Measurements from ENCODE around the gene IGDCC3.

Gene IGDCC3

DNA sequence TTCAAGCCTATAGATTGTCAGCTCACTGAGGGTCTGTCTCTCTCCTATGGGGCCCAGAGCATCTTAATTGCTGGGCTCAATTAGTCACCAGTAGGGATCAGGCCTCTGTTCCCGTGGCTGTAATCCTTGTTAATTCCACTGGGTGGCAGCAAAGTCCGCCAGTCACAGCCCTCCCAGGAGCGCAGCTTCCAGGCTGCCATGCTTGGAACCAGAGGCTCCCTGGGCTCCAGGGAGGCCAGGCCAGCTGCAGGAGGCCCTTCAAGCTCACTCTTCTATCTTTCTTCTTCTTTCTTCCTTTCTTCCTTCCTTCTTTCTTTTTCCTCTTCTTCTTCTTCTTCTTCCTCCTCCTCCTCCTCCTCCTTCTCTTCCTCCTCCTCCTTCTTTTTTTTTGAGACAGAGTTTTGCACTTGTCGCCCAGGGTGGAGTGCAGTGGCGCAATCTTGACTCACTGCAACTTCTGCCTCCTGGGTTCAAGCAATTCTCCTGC, 58.9 kb downstream of the IGDCC3 start:
- DNase-seq, result peak; percentile 79

DNA sequence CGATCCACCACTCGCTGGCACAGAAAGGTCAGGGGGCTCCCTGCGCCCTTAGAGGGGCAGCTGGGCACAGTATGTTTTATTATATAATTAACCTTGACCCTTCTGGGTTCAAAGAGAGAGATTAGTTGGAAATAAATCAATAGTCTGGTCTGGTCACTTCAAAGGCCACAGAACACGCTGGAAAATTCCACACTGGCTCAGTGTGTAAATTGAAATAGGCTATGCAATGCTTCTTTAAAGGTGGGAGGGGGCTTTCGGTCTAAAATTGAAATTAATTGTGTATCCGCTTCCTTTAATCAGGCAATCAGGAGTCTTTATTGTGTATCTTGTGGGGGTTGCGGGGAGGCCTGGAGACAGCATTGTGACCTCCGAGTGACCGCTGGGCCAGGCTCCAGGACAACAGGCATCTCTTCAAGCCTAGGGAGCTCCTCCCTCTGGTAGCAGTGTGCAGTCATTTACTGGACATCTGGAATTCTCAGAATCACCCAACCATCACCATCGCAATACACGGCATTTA, 65.3 kb downstream of the IGDCC3 start:
- DNase-seq, result no peak

DNA sequence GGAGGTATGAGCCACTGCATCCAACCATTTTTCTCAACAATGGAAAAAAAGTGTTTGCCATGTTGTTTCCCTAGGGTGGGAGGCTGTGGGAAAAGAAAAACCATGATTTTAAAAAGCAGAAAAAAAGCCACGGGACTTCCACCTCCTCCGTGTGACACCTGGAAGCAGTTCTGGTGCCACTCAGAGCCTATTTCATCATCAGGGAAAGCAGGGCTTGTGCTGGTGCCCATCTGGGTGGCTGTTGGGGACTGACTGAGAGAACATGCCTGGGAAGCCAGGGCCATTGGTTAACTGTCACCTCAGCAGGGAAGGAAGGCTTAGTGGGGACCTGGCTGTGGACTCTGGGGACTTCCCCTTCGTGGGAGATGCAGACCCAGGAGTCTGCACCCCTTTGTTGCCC, 66.0 kb downstream of the IGDCC3 start:
- no peak for DNase-seq

DNA sequence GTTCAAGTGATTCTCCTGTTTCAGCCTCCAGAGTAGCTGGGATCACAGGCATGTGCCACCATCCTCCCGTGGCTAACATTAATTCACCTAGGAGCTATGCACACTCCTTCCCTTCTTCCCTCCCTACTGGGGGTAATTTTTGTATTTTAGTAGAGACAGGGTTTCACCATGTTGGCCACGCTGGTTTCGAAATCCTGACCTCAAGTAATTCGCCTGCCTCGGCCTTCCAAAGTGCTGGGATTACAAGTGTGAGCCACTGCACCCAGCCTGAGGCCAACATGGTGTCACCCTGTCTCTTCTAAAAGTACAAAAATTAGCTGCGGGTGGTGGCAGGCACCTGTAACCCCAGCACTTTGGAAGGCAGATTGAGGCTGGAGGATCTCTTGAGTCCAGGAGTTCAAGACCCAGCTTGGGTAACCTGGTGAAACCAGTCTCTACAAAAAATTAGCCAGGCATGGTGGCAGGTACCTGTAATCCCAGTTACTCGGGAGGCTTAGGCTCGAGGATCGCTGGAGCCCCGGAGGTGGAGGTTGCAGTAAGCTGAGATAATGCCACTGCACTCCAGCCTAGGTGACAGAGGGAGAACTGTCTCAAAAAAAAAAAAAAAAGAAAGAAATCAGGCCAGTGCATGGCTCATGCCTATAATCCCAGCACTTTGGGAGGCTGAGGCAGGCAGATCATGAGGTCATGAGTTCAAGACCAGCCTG, 67.2 kb downstream of the IGDCC3 start:
- no peak for DNase-seq

DNA sequence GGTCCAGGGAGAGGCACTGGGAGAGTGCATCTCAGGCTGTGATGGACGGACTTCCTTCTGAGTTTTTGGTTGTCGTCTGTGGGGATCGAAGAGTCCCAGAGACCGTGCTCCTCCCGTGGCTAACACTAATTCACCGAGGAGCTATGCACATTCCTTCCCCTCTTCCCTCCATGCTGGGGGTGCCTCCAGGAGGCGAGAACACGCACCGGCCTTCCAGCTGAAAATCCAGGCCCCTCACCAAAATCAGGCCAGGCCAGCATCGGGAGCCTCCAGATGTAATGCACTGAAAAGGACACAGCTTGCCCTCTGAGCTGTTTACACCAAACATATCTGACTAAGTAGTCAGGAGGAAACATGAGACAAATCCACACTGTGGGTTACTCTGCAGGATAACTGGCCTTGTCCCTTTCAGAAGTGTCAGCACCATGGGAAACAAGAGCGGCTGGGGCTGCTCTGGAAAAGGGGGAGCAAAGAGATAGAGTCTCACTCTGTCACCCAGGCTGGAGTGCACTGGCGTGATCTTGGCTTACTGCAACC, 67.9 kb downstream of the IGDCC3 start:
- DNase-seq, result no peak

DNA sequence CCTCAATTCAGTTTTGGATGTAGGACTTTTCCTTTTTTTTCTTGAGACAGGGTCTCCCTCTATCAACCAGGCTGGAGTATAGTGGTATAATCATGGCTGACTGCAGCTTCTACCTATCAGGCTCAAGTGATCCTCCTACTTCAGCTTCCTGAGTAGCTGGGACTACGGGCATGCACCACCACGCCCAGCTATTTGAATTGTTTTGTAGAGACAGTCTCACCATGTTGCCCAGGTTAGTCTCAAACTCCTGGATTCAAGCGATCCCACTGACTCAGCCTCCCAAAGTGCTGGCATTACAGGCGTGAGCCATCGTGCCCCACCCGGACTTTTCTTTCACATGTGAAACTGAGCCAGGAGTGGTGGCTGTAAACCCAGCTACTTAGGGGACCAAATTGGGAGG, 69.8 kb downstream of the IGDCC3 start:
- no peak for DNase-seq

DNA sequence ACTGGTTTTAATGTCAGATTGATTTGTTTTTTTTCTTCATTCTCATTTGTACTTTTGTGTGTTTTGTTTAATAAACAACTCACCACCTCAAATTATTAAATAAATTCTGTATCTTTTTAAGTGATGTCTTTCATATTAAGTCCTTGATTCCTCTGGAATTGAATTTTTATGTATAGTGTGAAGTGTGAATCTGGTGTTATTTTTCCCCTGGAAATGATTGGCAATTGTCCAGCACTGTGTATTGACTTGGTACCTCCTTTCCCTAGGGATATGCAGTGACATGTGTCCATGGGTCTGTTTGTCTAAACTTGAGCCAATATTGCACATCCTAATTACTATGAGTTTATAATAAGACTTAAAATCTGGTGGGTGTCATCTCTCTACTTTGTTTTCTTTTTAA, 71.3 kb downstream of the IGDCC3 start:
- DNase-seq, result no peak

DNA sequence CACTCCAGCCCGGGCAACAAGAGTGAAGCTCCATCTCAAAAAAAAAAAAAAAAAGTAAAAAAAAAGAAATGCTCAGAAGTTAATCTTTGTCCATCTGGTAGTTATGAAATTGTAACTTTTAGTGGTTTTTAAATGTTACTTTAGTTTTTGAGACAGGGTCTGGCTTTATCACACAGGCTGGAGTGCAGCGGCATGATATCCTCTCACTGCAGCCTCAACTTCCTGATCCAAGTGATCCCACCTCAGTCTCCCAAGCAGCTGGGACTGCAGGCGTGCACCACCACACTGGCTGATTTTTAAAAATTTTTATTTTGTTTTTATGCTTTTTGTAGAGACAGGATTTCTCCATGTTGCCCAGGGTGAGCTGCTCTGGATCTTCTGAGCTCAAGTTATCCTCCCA, 72.0 kb downstream of the IGDCC3 start:
- no peak for DNase-seq

DNA sequence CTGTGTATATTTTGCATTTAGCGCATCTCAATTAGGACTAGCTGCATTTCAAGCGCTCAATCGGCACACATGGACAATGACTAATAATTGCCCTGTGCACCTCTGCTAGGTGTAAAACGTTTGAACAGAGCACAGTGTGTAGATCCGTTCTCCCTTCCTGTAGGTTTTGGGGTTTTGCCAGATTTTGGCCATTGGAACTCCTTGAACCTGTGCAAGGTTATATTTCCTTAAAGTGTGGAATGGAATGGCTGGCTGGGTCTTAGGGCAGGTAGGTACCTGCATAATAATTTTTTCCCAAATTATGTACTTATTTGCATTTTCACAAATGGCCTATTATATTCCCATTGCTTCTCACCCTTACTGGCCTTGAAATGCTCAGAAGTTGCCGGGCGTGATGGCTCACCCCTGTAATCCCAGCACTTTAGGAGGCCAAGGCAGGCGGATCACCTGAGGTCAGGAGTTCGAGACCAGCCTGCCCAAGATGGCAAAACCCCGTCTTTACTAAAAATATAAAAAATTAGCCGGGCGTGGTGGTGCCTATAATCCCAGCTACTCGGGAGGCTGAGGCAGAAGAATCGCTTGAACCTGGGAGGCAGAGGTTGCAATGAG, 72.5 kb downstream of the IGDCC3 start:
- peak; percentile 29 for DNase-seq

DNA sequence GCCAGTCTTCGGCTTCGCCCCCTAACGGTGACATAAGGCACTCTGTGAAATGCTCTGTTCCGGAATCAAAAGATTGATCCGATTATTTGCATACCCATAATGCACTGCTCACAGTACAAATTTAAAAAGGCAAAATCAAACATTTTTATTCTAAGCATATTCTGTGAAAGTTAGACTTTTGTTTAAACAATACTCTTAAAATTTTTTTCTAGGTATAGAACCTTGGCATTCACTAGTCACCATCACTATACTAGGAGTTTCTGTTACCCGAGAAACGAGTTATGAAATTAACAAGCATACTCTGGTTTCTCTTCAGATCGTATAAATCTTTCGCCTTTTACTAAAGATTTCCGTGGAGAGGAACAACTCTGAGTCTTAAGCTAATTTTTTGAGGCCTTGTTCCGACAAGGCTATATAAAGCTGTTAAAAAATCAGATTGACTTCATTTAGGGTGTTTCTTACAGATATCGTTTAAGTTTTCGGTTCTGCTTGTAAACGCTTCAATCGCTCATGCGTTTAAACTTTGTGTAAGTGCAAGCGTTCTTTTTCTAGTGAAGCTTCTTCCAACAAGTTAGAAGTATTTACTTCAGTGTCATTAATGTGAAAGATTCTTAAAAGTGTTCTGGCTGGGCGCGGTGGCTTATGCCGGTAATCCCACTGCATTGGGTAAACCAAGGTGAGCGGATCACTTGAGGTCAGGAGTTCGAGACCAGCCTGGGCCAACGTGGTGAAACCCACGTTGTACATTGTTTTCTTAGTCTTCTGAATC, 73.2 kb downstream of the IGDCC3 start, which contains the start of gene RNU5B-1:
Gene RNU5B-1, plus strand, starts transcription at position 297 of the 769 bp plus-strand sequence.
- DNase-seq, result peak; percentile 90

DNA sequence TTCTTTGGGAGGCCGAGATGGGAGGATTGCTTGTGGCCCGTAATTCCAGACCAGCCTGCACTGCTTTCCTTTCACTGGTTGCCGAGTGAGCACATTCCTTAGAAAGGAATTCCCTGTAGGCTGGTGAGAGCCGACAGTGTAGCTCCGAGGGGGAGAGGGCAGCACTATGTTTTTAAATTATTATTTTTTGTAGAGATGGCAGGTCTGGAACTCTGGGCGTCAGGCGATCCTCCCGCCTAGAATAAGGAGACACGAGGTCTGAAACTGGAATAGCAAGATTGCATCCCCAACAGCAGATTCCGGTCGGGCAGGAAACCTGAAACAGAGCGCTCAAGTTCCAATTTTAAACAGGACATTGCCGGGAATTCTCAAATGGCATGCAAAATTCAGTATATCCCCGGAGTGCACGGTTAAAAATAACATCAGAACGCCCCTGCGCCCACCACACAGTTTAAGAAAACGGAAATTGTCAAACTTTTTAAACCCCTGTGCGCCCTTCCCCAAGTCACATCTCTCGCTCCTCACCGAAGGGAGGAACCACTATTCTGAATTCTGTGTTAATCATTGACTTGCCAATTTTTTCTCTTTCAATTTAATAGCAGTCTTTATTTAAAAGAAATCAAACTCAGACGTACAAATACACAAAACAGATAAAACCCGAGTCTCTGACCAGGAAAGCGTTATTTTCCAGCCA, 74.0 kb downstream of the IGDCC3 start:
- peak; percentile 25 for DNase-seq

DNA sequence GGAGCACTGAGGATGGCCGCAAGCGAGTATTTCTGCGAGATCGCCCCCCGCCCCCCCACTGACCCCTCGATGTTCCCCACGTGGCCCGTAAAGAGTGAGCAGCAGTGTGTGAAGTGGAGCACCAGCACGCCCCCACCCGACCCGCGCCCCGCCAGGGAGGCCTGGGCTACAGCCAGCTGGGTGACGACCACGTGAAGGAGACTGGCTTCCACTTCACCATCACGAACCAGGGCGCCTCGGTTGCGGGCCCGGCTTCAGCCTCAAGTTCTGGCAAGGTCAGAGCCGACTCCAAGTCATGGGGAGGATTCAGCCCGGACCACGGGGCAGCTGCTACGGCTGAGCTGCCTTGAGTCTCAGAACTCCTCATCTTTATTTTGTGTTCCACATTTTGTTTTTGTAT, 75.7 kb downstream of the IGDCC3 start:
- DNase-seq, result no peak

DNA sequence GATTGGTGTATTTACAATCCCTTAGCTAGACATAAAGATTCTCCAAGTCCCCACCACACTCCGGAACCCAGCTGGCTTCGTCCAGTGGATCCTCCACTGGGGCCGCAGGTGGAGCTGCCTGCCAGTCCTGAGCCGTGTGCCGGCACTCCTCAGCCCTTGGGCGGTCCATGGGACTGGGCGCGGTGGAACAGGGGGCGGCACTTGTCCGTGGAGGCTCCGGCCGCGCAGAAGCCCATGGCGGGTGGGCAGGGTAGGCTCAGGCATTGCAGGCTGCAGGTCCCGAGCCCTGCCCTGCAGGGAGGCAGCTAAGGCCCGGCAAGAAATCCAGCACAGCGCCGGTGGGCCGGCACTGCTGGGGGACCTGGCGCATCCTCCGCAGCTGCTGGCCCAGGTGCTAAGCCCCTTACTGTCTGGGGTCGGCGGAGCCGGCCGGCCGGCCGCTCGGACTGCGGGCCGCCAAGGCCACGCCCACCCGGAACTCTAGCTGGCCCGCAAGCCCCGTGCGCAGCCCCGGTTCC, 76.8 kb downstream of the IGDCC3 start:
- DNase-seq, result no peak

DNA sequence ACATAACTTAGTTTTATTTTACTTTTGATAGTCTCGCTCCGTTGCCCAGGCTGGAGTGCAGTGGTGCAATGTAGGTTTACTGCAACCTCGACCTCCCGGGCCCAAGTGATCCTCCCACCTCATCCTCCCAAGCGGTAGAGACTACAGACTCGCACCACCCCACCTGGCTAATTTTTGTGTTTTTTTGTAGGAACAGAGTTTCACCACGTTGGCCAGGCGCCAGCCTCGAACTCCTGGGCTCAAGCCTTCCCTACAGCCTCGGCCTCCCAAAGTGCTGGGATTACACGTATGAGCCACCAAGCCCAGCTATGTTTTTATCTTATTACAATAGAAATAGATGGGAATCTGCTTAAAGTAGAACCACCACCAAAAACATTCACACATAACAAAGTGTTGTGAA, 79.1 kb downstream of the IGDCC3 start:
- DNase-seq, result no peak

DNA sequence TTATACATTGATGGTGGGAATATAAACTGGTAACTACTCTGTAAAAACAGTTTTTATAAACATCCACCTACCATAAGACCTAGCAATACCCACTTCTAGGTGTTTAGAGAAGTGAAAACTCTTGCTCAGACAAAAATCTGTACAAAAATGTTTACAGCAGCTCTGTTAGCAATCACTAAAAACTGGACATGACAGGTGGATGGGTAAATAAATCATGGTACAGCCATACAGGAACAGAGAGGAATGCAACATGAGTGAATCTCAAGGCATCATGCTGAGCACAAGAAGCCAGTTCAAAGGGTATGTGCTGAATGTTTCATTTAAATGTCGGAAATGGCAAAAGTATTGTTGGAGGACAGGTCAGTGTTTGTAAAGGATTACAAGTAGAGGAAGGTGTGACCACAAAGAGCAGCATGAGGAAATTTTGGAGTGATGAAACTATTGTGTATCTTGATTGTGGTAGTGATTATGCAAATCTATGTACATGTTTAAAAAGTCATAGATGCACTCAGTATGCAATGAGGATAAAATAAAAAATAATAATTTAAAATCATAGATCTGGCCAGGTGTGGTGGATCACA, 84.8 kb downstream of the IGDCC3 start:
- DNase-seq, result no peak

DNA sequence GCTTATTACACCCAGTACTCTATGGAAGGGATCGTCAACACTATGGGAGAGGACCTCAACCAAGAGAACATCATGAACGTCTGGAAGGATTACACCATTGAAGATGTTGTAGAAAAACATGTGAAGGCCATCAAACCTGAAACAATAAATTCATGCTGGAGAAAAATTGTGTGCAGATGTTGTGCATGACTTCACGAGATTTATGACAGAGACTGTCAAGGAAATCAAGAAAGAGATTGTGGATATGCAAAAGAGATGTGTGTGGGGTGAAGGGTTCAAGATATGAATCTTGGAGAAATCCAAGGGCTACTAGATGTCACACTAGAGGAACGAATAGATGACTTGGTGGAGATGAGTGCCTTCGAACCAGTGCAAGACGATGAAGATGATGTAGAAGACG, 87.6 kb downstream of the IGDCC3 start:
- no peak for DNase-seq

DNA sequence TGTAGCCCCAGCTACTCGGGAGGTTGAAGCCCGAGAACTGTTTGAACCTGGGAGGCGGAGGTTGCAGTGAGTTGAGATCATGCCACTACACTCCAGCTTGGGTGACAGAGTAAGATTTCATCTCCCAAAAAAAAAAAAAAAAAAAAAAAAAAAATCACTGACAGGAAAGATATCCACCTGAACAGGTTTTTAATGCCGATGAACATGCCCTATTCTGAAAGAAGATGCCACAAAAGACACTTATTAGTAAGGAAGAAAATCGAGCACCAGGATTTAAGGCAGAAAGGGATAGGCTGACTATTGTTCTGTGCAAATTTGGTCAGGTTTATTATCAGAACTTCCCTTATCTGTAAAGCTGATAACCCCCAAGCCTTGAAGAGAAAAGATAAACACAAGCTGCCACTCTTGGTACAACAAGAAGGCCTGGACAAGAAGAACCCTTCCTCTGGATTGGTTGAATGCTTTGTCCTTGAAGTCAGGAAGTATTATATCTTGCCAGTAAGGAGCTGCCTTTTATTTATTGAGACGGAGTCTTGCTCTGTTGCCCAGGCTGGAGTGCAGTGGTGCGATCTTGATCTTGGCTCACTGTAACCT, 88.4 kb downstream of the IGDCC3 start:
- no peak for DNase-seq

DNA sequence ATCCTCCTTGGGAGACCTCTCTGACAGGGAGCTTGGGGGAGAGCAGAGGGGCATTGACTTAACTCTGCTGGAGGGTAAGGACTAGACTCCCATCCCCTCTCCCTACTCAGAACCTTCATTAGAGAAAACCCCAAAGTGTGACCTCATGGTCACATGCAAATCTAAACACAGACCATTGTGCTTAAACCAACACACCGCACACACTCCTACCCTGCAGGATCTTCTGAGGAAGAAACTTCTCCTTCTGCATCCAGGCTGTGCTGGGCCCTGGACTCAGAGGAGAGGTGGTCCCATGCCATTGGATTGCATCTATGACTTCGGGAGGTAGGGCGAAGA, 90.3 kb downstream of the IGDCC3 start:
- DNase-seq, result no peak

DNA sequence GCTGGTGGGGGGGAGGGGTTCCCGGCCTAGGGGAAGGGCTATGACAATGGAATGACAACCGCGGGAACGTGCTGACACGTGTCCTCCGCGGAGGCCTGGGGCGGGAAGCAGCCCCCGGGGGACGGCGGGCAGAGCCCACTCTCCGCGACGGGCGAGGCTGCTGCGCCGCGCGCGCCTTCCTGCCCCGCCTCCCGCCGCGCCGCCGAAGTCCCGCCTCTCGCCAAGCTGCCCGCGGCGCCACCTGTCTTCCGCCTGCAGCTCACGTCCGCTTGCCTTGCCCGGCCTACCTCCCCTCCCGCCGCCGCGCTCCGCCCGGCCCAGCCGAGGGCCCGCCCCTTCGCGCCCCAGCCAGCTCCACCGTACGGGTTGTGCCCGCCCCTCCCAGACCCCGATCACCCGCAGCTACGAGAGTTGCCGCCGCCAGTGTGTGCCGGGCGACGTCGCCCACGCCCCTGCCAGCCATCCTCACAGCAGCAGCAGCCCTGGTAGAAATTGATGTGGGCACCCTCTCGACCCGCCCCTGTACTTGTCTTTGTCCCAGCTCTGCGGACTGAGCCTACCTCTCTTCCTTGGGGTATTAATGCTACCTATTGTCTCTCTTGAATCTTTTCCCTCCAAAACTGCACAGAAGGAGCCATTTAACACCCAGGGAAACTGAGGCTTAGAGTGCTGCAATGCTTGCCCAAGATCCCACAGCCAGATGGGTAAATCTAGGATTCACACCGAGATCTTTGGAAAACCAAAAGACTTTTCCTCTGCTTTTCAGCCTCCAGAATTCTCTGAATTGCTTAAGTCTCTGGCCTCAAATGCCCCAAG, 90.9 kb downstream of the IGDCC3 start, which contains the start of gene PARP16:
Gene PARP16, minus strand, starts transcription at position 180 of the 816 bp plus-strand sequence. CDS start 457 bp downstream, outside the sequence.
- peak; percentile 91 for DNase-seq

DNA sequence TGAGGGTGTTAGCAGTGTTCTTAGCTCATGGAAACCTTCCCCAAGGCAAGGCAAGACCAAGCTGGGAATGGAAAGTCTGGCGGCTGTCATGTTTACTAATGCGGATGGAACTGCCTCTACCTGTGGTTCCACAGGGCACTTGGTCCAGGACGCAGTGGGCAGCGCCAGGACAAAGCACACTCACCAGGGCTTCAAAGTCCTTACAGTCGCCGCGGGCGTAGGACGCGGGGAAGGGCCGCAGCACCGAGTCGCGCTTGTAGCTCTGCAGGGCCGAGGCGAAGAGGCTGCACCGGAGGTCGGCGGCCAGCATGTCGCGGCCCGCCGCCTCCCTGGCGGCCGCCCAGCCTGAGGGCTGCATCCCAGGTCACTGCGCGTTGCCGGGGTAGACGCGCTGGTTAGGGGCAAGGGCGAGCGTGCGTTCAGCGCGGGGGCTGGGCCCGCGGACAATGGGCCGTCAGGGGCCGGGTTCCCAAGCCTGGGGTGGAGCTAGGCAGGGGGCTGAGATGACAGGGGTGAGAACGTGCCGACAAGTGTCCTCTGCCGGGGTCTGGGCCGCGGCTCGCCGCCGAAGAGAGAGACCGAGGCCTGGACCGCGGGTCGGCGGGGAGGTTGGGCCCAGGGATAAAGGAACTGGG, 91.6 kb downstream of the IGDCC3 start:
- DNase-seq, result no peak

All from stimulated activated CD4-positive, alpha-beta T cell treated with anti-CD3 and anti-CD28 coated beads, Interleukin-4, amount 100 ng/mL, for 24 hours (primary cell).